DMS 273 (cell line): ENCODE measurements around the gene PRKRIP1.
"Not testable (repeated sequence)": the region's sequence is repeated elsewhere in the genome, so short reads cannot be mapped to it uniquely, and the experiment has no call there.

Experiments used
- DNase-seq: peaks from one replicate; lab custom pipeline; 2025; ENCODE audit not compliant: unreplicated experiment; lab: John Stamatoyannopoulos, UW

The PRKRIP1 gene

GRCh38 chr7:102429141-102429899 lies 33.2 kb downstream of the PRKRIP1 start:
- DNase-seq = no peak

- DNase-seq = peak; percentile 89
Measured at GRCh38 chr7:102431617-102432298, 35.6 kb downstream of the PRKRIP1 start.

- DNase-seq = no peak
Measured at GRCh38 chr7:102432442-102433218, 36.5 kb downstream of the PRKRIP1 start.

- peak; percentile 91 for DNase-seq
Measured at GRCh38 chr7:102433219-102434038, 37.3 kb downstream of the PRKRIP1 start, which contains the start of gene ORAI2. TSS of gene ORAI2 (plus strand) at chr7:102433575. CDS start at chr7:102438957, 5,382 bp downstream.

GRCh38 chr7:102434039-102434486 lies 37.9 kb downstream of the PRKRIP1 start:
- no peak for DNase-seq

- no peak for DNase-seq
Measured at GRCh38 chr7:102436118-102436517, 40.0 kb downstream of the PRKRIP1 start.

- peak; percentile 53 for DNase-seq
Measured at GRCh38 chr7:102439963-102440795, 44.0 kb downstream of the PRKRIP1 start.

GRCh38 chr7:102444961-102445673 lies 49.0 kb downstream of the PRKRIP1 start:
- DNase-seq = no peak

GRCh38 chr7:102445674-102446071 lies 49.5 kb downstream of the PRKRIP1 start:
- no peak for DNase-seq

- DNase-seq = no peak
Measured at GRCh38 chr7:102446387-102447156, 50.4 kb downstream of the PRKRIP1 start.

GRCh38 chr7:102447311-102447710 lies 51.1 kb downstream of the PRKRIP1 start:
- no peak for DNase-seq

GRCh38 chr7:102449136-102449535 lies 53.0 kb downstream of the PRKRIP1 start:
- DNase-seq = no peak

GRCh38 chr7:102450242-102450641 lies 54.1 kb downstream of the PRKRIP1 start:
- peak; percentile 89 for DNase-seq

GRCh38 chr7:102451371-102452054 lies 55.4 kb downstream of the PRKRIP1 start:
- no peak for DNase-seq

GRCh38 chr7:102452451-102452850 lies 56.3 kb downstream of the PRKRIP1 start:
- DNase-seq = no peak

GRCh38 chr7:102453319-102453718 lies 57.2 kb downstream of the PRKRIP1 start:
- DNase-seq = no peak

GRCh38 chr7:102454468-102454867 lies 58.3 kb downstream of the PRKRIP1 start:
- DNase-seq = peak; percentile 90

GRCh38 chr7:102454932-102455331 lies 58.8 kb downstream of the PRKRIP1 start:
- not testable (repeated sequence) for DNase-seq
